Activated T-helper 1 cell treated with Interleukin-2 at 50 U/mL for 16 hours (primary cell): ENCODE data around the gene ANO1.

Experiments
- DNase-seq: peaks from one replicate; pipeline ENCODE4 v3.0.0-alpha.2; 2020; ENCODE audit warnings: low read depth

The ANO1 gene

DNA sequence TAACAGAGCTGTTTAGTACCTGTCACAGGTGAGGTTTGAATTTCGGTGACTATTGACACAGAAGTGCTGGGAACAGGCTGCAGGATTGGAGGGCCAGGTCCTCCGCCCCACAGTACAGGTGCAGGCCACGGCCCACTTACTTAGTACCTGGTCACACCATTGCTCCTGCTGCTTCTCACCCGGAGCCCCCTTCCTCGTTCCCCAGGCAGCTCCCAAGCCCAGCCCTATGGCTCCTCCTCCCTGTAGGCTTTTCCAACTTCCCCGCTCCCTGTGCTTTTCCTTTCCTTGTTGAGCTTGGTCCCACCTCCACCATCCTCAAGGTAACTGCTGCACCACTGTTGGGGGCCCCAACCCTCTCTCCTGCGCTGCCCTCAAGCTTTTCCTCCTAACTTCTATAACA is 27.9 kb upstream of the ANO1 start:
- DNase-seq, result no peak

DNA sequence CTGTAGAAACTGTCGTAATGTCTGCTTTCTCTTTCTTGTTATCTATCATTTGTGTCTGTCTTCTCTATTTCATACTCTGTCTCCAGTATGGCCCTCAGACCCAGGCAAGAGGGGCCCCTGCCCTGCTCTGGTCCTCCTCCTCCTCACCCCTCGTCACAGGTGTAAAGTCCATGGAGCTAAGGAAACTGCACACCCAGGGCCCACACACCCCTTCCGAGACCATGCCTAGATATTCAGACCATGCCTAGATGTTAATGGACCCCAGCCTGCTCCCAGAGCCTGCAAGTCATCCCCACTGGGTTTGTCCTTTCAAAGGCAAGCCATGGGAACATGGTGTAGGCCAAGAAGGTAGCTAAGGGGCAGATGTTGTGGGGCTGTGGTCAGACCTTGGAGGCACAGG is 24.1 kb upstream of the ANO1 start:
- DNase-seq, result no peak

DNA sequence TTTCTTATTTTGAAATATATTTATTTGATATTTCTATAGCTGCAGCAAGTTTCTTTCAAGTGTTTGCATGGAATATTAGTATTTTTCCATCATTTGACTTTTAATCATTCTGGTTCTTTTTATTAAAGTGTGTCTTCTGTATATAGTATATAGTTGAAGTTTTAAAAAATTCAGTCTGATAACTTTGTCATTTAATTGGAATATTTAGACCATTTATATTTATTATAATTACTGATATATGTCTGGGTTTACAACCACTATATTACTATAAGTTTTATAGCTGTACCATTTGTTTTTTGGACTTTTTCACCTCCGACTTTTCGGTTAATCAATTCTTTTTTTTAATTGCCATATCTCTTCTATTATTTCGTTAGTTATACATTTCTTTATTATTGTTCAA is 22.7 kb upstream of the ANO1 start:
- DNase-seq, result no peak

DNA sequence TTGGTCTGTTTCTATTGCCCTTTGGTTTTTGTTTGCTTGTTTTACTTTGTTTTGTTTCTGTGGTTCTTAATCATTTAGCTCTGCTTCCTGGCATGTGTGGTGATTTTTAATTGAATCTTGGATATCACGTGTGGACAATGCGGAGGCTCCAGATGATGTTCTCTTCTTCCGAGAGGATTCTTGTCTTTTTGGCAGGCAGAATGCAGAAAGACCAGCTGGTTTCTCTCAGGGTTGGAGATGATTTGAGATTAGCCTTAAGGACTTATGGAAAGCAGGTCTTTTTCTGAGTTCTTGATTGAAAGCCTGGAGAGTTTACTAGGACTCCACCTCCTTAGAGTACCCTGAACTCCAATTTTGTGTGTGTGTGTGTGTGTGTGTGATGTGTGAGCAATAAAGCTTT is 21.0 kb upstream of the ANO1 start:
- no peak for DNase-seq

DNA sequence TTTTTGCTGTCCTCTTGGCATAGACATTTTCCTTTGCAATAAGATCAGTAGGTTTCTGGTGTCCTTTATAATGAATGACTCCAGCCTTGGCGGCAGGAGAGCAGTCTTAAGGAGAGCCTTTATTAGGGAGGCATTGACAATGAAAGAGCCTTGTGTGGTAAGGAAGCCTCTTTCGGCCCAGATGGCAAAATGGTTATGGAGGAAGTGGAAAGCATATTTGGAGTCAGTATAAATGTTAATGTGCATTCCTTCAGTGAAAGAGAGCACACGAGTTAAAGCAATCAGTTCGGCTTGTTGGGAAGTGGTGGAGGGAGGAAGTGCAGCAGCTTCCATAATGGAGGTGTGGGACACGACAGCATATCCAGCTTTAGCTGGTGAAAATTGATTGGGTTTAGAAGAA is 18.1 kb upstream of the ANO1 start:
- no peak for DNase-seq

DNA sequence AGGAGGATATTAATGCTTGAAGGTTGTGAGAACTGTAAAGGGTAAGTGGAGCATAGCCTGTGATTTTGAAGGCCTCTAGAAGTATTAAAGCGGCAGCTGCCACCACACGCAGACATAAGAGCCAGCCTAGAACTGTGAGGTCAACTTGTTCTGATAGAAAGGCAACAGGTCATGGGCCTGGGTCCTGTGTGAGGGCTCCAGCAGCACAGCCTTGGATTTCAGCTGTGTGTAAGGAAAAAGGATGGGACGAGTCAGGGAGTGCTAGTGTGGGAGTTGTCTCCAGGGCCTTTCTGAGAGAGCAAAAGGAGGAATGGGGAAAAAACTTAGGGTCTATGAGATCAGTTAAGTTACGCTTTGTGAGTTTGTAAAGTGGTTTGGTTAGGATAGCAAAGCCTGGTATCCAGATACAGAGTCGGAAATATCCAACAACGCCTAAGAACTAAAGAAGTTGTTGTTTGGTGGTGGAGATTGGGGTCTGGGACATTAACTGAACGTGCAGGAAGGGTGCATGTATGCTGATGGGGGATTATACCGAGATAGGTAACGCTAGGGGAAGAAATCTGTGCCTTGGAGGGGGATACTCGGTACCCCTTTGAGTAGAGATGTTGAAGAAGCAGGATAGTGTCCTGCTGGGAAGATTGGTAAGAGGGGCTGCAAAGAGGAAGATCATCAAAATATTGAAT is 17.4 kb upstream of the ANO1 start:
- no peak for DNase-seq

- no peak for DNase-seq
Measured at GRCh38 chr11:70061734-70062133, 16.4 kb upstream of the ANO1 start.

GRCh38 chr11:70063121-70063520 is 15.0 kb upstream of the ANO1 start:
- no peak for DNase-seq

- DNase-seq, result no peak
Measured at GRCh38 chr11:70063555-70063954, 14.6 kb upstream of the ANO1 start.

- DNase-seq, result no peak
Measured at GRCh38 chr11:70064008-70064725, 13.9 kb upstream of the ANO1 start.

DNA sequence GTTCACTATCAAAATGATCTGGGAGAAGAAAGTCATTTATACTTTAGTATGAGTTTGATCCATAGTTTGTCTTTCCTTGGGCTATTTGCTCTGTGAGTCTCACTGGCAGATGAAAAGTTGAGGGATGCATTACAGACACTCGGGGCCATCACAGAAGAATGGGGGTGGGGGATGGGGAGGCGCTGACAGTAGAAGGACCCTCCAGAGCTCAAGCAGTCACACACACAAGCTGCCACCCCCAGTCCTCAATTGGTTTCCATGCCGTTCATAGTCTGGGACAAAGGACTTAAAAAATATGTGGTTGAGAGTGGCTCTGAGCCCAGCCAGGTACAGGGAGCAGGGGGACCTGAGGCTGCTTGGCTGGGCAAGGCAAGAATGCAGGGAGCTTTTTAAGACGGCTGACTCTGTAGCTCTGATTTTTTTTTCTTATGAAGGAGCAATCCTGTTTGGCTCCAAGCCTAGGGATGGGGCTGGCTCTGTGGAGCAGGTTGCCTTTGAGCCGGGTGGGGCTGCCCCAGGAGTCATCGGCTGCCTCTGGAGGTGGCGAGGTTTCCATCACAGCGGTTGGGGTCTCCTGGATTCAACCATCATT is 13.3 kb upstream of the ANO1 start:
- no peak for DNase-seq

GRCh38 chr11:70065318-70066135 is 12.6 kb upstream of the ANO1 start:
- no peak for DNase-seq

- DNase-seq, result no peak
Measured at GRCh38 chr11:70066136-70066520, 12.0 kb upstream of the ANO1 start.

DNA sequence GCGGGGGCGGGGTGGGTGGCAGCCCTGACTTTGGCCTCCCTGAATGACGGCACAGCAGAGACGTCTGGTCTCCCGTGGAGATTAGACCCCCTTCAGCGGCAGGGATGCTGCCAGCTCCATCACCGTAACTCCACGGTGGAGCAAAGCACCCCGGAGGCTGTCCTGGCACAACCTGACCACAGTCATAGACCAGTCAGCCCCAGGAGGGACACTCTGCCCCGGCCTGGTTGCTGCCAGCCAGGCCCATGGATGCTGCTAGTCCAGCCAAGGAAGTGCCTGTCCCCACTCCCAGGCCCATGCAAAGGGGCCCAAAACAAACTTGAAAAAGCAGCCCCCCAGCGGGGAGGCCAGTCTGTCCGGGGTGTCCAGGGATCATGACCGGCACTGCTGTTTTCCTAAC is 11.5 kb upstream of the ANO1 start:
- no peak for DNase-seq

DNA sequence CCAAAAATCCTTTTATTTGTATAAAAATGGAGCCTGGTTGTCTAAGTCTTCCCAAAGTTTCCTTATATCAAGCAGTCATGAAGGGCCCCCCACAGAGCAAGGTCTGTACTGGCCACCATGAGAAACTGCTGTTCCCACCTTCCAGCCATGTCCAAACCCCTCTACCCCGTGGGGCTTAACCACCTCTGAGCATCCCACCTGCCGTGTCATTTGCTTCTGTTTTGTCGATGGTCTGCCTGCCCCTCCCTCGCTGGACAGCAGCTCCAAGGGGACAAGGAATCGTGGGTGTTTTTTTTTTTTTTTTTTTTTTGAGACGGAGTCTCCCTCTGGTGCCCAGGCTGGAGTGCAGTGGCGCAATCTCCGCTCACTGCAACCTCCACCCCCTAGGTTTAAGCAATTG is 11.1 kb upstream of the ANO1 start:
- DNase-seq, result no peak

DNA sequence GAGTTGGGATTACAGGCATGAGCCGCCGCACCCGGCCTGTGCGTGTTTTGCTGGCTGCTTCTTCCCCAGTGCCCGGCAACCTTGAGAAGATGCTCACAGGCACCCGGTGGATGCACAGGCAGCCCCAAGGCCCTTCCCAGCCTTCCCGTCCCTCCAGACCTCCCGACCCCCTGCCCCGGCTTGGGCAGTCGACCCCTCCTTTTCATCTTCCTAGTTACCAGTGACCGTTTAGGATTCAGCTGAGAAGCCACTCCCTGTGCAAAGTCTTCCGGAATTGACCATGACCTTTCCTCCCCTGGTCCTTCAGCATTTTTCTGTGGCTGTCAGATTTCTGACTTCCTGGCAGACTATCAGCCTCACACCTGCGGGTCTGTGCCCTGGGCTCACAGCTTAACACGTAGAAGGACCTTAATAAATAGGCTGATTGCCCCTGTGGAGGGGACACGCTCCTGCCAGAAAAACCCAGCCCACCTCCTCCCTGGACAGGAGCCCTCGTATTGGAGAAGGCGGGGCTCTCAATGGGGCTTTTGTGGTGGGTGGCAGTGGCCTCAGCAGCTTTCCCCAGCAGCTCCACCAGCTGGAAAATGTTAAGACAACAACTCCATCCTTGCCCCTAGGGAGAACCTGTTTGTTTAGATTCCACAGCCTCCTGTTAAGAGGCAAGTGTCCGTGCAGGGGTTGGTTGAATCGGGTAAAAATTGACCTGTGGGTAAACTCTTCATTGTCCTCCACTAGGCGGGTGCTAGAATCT is 10.4 kb upstream of the ANO1 start:
- DNase-seq, result no peak

DNA sequence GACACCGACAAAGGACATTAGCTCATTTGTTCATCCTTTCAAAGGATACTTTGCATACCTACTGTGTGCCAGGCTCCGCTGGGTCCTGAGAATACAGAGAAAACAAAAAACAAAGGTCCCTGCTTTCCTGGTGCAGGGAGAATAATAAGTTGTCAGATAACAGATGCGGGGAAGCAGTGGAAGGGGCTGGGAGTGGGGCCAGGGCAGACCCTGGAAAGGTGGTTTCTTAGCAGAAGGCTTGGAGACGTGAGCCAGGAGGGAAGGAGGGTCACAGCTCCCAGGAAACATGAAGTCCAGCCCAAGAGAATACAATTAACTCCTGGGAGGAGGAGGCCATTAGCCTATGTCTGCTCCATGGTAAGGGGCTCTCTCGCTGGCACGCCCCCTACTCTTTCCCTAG is 9.8 kb upstream of the ANO1 start:
- no peak for DNase-seq

DNA sequence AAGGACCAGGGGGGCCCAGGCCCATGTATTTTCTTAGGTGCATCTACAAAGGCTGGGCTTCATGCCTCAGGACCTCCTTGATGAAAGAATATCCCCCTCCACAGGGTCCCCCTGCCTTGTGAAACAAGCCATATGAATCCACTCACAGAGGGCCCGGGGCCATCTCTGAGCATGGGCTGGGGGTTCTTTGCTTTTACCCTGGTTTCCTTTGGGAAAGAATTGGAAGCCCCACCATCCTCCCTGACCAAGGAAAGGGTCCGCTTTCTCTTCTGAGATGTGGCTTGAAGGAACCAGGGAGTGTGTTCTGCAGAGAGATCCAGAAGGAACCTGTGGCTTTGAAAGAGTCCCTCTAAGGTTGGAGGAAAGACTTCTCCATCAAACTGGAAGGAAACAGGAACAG is 9.2 kb upstream of the ANO1 start:
- no peak for DNase-seq

GRCh38 chr11:70070706-70071105 is 7.4 kb upstream of the ANO1 start:
- no peak for DNase-seq

DNA sequence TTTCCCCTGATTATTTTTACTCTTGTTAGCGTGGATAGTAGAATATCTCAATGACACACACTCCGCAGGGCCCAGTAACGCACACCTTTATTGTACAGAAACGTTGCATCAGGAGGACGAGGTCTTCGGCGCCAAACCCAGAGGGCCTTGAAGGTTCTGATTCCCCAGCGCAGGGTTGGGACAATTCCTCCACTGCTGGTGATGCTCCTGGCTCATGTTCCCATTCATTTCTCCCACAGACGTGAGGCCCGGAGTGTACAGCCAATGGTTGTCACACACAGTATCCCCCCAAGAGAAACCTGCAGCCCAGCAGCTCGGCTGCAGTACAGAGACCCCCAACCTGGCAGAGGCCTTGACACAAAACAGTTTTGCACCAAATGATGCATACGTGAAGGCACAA is 6.1 kb upstream of the ANO1 start:
- no peak for DNase-seq

DNA sequence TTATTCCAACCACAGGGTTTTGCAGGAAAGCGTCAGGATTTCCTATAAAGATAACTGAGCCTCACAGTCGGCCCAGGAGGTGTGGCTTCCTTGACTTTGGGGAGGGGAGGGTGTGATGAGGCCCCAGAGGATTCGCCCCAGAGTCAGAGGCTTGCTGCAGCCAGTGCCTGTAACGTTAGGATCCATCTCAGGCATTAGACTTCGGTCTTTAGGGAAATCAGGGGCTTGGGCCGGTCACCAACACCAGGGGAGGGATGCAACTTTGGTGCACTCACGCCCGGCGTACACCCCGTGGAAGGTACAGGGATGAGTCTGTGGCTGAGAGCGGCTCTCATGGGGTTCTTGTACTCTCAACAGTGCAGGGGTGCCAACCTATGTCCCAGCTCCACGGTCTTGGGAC is 5.7 kb upstream of the ANO1 start:
- no peak for DNase-seq
